Middle frontal gyrus (tissue), 1 donor: ENCODE results near the gene HOXA4.

Source experiments
- DNase-seq: peaks from one replicate; pipeline ENCODE4 v3.0.0-alpha.2; 2015; ENCODE audit warnings: low spot score; ENCODE audit errors: extremely low spot score

HOXA4 gene

GRCh38 chr7:27133409-27134231 is 3.1 kb upstream of the HOXA4 start:
- no peak for DNase-seq

GRCh38 chr7:27132978-27133377 is 2.4 kb upstream of the HOXA4 start:
- DNase-seq: no peak

GRCh38 chr7:27132214-27132613 is 1.7 kb upstream of the HOXA4 start:
- DNase-seq: no peak

- DNase-seq: no peak
Measured at GRCh38 chr7:27131390-27131819, 848 bp upstream of the HOXA4 start.

- no peak for DNase-seq
Measured at GRCh38 chr7:27129729-27130539, 623 bp downstream of the HOXA4 start.

- DNase-seq: no peak
Measured at GRCh38 chr7:27128776-27129728, 1.5 kb downstream of the HOXA4 start.

- no peak for DNase-seq
Measured at GRCh38 chr7:27128034-27128433, 2.5 kb downstream of the HOXA4 start.

- DNase-seq: no peak
Measured at GRCh38 chr7:27126596-27127327, 3.8 kb downstream of the HOXA4 start.

- no peak for DNase-seq
Measured at GRCh38 chr7:27125986-27126394, 4.6 kb downstream of the HOXA4 start.

GRCh38 chr7:27124902-27125689 is 5.5 kb downstream of the HOXA4 start:
- no peak for DNase-seq

- no peak for DNase-seq
Measured at GRCh38 chr7:27124096-27124901, 6.3 kb downstream of the HOXA4 start.

GRCh38 chr7:27123477-27124053 is 7.0 kb downstream of the HOXA4 start:
- no peak for DNase-seq

- no peak for DNase-seq
Measured at GRCh38 chr7:27123007-27123476, 7.5 kb downstream of the HOXA4 start.

- DNase-seq: no peak
Measured at GRCh38 chr7:27122077-27122910, 8.3 kb downstream of the HOXA4 start.

GRCh38 chr7:27121684-27122076 is 8.9 kb downstream of the HOXA4 start:
- DNase-seq: no peak

GRCh38 chr7:27119412-27119911 is 11.1 kb downstream of the HOXA4 start:
- no peak for DNase-seq

GRCh38 chr7:27118580-27118979 is 12.0 kb downstream of the HOXA4 start:
- DNase-seq: no peak
